CD4-positive, alpha-beta T cell (primary cell): ENCODE measurements around the gene IL11. TPM values are rescaled to one million over a fixed set of nuclear protein-coding genes. Genes with fewer than 3 reads are reported as not detected.

Experiments used
- ATAC-seq: fragments of 200-7000 bp; cut with Tn5 transposase; one replicate; pipeline ENCODE4 v1.10.0; 2022; ENCODE audit warnings: mild to moderate bottlenecking; ENCODE audit not compliant: poor library complexity
- CTCF ChIA-PET: fragments of 350-600 bp; sonication (Branson Sonifier 250); formaldehyde crosslinking; loops from one replicate; lab custom pipeline; 2021; ENCODE audit warnings: antibody characterized with exemption, inconsistent platforms; lab: Charles Lee
- POLR2A ChIA-PET: fragments of 350-600 bp; sonication (Branson Sonifier 250); formaldehyde crosslinking; loops from one replicate; lab custom pipeline; 2021; ENCODE audit warnings: antibody characterized with exemption, inconsistent platforms; lab: Charles Lee
- DNase-seq, 14 experiments: peaks; one replicate each; pipeline ENCODE4 v3.0.0-alpha.2; 2013 to 2020; ENCODE audit warnings: mixed read lengths in 2 of 14
- H3K27ac ChIP-seq, 2 donors: one replicate each; pipeline versions ENCODE4 v1.5.1 to v1.7.0; 2013; ENCODE audit warnings: low read length in 2 of 2, low read depth in 1 of 2, mild to moderate bottlenecking in 1 of 2
- H3K27me3 ChIP-seq, 2 experiments: 1 replicate in 1 of 2; 2 replicates in 1 of 2; pipeline versions ENCODE4 v1.6.1 to v1.7.0; 2013; ENCODE audit warnings: low read length in 2 of 2, control low read depth in 1 of 2, mild to moderate bottlenecking in 1 of 2, moderate library complexity in 1 of 2; ENCODE audit not compliant: insufficient read depth in 2 of 2, control insufficient read depth in 1 of 2
- H3K36me3 ChIP-seq: one replicate; pipeline ENCODE4 v1.6.1; 2013; ENCODE audit warnings: low read length, control low read depth; ENCODE audit not compliant: insufficient read depth
- H3K4me1 ChIP-seq: one replicate; pipeline ENCODE4 v1.6.1; 2013; ENCODE audit warnings: low read length, control low read depth; ENCODE audit not compliant: insufficient read depth
- H3K4me3 ChIP-seq: one replicate; pipeline ENCODE4 v1.5.1; 2013; ENCODE audit warnings: mild to moderate bottlenecking, low read length, moderate library complexity
- H3K9me3 ChIP-seq, 2 experiments: 1 replicate in 1 of 2; 2 replicates in 1 of 2; pipeline versions ENCODE4 v1.6.1 to v1.7.0; 2013; ENCODE audit warnings: low read length in 2 of 2, mild to moderate bottlenecking in 2 of 2, control low read depth in 1 of 2, moderate library complexity in 1 of 2; ENCODE audit not compliant: control insufficient read depth in 1 of 2, insufficient read depth in 1 of 2
- H3K27ac Mint-ChIP-seq: one replicate; pipeline ENCODE4 v1.8.0; 2020; ENCODE audit warnings: mixed read lengths
- H3K27me3 Mint-ChIP-seq: one replicate; pipeline ENCODE4 v1.8.0; 2021; ENCODE audit warnings: mixed read lengths
- H3K36me3 Mint-ChIP-seq: one replicate; pipeline ENCODE4 v1.8.0; 2021; ENCODE audit warnings: low read depth, mixed read lengths
- H3K4me1 Mint-ChIP-seq: one replicate; pipeline ENCODE4 v1.8.0; 2021; ENCODE audit warnings: low read depth, mixed read lengths
- H3K4me3 Mint-ChIP-seq: one replicate; pipeline ENCODE4 v1.8.0; 2020; ENCODE audit warnings: mild to moderate bottlenecking, mixed read lengths
- H3K9me3 Mint-ChIP-seq: one replicate; pipeline ENCODE4 v1.8.0; 2020; ENCODE audit warnings: mixed read lengths
- intact Hi-C, 2 experiments: fragments of 100-400 bp; cut with DNase I in 1 of 2; cut with micrococcal nuclease in 1 of 2; formaldehyde crosslinking; loops; one replicate each; pipeline versions ENCODE4 v1.15.1 to v1.9.0; 2023 to 2025; cut with DNase I, micrococcal nuclease
- total RNA-seq, 174 experiments: library from RNA in 2 of 174; stranded (reverse) in 2 of 174; gene quantifications; one replicate each; pipeline ENCODE4 v1.2.3 and lab custom pipeline; 2021 to 2026
- TF ChIP-seq, protein P1 (sequence below): fragments of 200-600 bp; IDR thresholded peaks from one replicate; pipeline ENCODE4 v1.8.0; 2022; ENCODE audit warnings: antibody characterized with exemption, mild to moderate bottlenecking

The IL11 gene
- total RNA-seq, 2 experiments from 2014 or later: 0.22 to 0.92 TPM

DNA sequence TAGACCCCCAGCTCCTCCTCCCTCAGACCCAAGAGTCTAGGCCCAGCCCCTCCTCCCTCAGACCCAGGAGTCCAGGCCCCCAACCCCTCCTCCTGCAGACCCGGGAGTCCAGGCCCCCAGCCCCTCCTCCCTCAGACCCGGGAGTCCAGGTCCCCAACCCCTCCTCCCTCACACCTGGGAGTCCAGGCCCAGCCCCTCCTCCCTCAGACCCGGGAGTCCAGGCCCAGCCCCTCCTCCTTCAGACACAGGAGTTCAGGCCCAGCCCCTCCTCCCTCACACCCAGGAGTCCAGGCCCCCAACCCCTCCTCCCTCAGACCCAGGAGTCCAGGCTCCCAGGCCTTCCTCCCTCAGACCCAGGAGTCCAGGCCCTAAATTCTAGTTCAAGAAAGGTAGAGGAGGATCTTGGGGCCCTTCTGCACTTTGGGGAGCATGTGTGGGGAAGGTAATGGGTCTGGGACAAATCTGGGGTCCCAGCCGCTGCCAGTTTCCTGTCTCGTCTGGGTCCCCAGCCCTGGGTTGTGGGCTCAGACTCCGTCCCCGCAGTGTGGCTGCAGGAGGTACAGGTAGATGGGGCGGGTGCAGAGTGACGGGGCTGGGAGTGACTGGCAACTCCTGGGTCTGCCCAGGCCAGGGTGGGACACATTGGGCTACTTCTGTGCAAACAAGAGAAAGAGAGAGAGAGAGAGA is 3.2 kb upstream of the IL11 start:
- Histone ChIP-seq H3K36me3 (no peaks in the 10 kb centered on the region), H3K27ac (no peak overlapping the region), H3K9me3 (peaks cover 0 to 27% of the 10 kb centered on the region in 2 experiments), H3K27me3 (peaks cover 57 to 70% of the 10 kb centered on the region in 2 experiments), H3K4me1 (peaks cover 18% of the 10 kb centered on the region), H3K4me3 (no peak overlapping the region)
- peaks cover 5% of the 10 kb centered on the region for H3K4me1 Mint-ChIP-seq
- DNase-seq (no peak), ATAC-seq (no peak)
- TF ChIP-seq, protein P1, sequence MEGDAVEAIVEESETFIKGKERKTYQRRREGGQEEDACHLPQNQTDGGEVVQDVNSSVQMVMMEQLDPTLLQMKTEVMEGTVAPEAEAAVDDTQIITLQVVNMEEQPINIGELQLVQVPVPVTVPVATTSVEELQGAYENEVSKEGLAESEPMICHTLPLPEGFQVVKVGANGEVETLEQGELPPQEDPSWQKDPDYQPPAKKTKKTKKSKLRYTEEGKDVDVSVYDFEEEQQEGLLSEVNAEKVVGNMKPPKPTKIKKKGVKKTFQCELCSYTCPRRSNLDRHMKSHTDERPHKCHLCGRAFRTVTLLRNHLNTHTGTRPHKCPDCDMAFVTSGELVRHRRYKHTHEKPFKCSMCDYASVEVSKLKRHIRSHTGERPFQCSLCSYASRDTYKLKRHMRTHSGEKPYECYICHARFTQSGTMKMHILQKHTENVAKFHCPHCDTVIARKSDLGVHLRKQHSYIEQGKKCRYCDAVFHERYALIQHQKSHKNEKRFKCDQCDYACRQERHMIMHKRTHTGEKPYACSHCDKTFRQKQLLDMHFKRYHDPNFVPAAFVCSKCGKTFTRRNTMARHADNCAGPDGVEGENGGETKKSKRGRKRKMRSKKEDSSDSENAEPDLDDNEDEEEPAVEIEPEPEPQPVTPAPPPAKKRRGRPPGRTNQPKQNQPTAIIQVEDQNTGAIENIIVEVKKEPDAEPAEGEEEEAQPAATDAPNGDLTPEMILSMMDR: no peak
- H3K36me3 Mint-ChIP-seq: no peaks in the 10 kb centered on the region
- POLR2A ChIA-PET: no interaction called here
- H3K9me3 Mint-ChIP-seq: no peaks in the 10 kb centered on the region
- CTCF ChIA-PET: no interaction called here
- no peak overlapping the region for H3K27ac Mint-ChIP-seq
- intact Hi-C loops: no loop called here
- peaks cover 41% of the 10 kb centered on the region for H3K27me3 Mint-ChIP-seq
- H3K4me3 Mint-ChIP-seq: no peak overlapping the region

DNA sequence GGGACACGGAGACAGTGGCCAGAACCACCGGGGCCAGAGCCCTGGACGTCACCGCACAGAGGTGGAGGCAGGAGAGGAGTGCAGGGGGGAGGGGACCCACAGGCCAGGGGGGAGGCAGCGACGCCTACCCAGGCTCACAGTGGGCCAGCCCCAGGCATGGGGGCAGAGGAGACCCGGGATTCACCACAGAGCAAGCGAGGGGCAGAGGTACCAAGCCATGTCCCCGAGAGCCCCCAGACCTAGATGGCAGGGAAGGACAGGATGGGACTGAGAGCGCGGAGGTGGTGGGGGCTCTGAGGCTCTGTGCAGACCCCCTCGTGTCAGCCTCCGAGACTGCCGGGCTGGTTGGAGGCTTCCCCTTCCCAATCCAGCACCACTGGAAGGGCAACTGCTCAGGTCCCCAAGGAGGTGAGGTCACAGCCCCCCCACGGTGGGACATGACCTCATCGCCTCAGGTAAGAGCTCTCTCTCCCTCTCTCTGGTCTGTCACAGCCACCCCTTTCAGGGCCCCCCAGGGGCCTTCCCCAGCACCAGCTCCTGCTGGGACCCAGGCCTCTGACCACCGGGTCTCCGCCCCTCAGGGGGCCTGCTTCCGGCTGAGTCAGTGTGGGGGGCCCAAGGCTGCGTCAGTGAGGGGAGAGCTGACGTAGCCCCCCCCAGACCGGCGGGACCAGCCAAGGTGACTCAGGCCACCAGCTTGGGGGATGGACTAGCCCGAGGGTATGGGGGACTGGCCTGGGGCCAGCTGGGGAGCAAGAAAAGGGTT is 2.2 kb upstream of the IL11 start:
- ATAC-seq (no peak), DNase-seq (peak in 1 of 14 experiments; percentile 28)
- ChIA-PET CTCF (no interaction called here), POLR2A (no interaction called here)
- Mint-ChIP-seq H3K9me3 (no peaks in the 10 kb centered on the region), H3K27ac (no peak overlapping the region), H3K27me3 (peaks cover 45% of the 10 kb centered on the region), H3K4me3 (no peak overlapping the region), H3K36me3 (no peaks in the 10 kb centered on the region), H3K4me1 (peaks cover 5% of the 10 kb centered on the region)
- Histone ChIP-seq H3K4me1 (peaks cover 18% of the 10 kb centered on the region), H3K27ac (no peak overlapping the region), H3K4me3 (no peak overlapping the region), H3K36me3 (no peaks in the 10 kb centered on the region), H3K9me3 (peaks cover 0 to 30% of the 10 kb centered on the region in 2 experiments), H3K27me3 (peaks cover 61 to 74% of the 10 kb centered on the region in 2 experiments)
- intact Hi-C loops: no loop called here
- TF ChIP-seq, protein P1: no peak

DNA sequence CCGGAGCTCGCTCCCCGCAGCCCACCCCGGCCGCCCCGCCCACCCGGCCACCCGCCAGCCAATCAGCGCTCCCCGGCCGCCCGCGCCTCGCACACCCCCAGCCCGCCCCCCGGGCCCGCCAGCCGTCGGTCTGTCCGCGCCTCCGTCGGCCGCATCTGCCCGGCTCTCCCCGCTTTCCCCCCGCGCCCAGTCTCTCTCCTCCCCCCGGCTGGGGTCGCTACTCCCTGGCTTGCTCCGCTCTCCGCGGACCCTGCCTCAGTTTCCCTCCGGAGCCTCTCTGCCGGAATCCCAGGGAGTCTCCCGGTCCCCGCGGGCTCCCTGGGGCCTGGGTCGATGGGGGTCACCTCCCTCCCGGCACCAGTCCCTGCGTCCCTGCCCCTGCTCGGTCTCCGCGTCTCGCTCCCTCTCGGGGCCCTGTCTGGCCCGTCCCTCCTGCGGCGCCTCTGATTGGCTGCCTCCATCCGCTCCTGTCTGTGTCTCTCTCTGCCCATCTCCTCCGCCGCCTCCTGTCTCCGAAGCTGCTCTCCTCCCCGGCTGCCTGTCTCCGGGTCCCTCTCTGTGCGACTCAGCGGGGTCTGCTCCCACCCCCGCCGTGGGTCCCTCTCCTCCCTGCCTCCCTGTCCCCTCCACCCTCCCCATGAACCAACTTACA is 484 bp downstream of the IL11 start:
- Histone ChIP-seq H3K27ac (no peak overlapping the region), H3K27me3 (peaks cover 53 to 60% of the 10 kb centered on the region in 2 experiments), H3K9me3 (peaks cover 0 to 30% of the 10 kb centered on the region in 2 experiments), H3K4me1 (peaks cover 18% of the 10 kb centered on the region), H3K36me3 (no peaks in the 10 kb centered on the region), H3K4me3 (peak overlapping the region; percentile 29)
- H3K9me3 Mint-ChIP-seq: no peaks in the 10 kb centered on the region
- TF ChIP-seq, protein P1: no peak
- H3K36me3 Mint-ChIP-seq: no peaks in the 10 kb centered on the region
- peak overlapping the region; percentile 75 for H3K4me3 Mint-ChIP-seq
- no peak overlapping the region for H3K27ac Mint-ChIP-seq
- CTCF ChIA-PET: no interaction called here
- ATAC-seq (peak; percentile 73), DNase-seq (peak in 7 of 14 experiments; percentile 16 to 60 (median 31))
- peaks cover 46% of the 10 kb centered on the region for H3K27me3 Mint-ChIP-seq
- POLR2A ChIA-PET: interaction anchor here (1.0 to 1.6 kb wide), 3 partner anchors 21 to 107 kb away, joined by 3 to 7 read pairs (median 4); partner anchors contain the start of genes KMT5C and ZNF628
- intact Hi-C loops: no loop called here
- peaks cover 5% of the 10 kb centered on the region for H3K4me1 Mint-ChIP-seq
